HG03095 (cell line): ENCODE data around the gene LPP.

Experiments used
- ATAC-seq: cut with Tn5 transposase; IDR thresholded peaks from one replicate; pipeline ENCODE4 v1.9.1; 2021; ENCODE audit warnings: moderate library complexity; ENCODE audit not compliant: unreplicated experiment

Gene LPP

DNA sequence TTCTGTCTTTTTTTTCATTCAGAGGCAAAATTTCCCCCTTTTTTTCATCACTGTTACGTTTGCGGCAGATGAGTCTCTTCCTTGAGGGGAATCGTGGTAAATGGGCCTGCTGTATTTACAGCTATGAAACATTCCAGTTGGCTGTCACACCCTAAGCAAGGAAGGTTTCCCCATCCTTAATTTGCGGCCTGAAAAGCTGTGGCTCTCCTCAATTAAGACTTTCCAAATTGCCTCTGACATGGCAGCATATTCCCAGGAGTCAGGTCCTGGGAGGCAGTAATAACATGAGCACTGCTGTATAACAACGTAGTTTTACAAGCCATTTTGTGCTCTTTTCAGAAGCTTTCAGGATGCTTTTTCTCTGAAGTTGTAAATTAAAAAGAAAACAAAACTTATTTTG, 420.9 kb downstream of the LPP start:
- ATAC-seq, result no peak

DNA sequence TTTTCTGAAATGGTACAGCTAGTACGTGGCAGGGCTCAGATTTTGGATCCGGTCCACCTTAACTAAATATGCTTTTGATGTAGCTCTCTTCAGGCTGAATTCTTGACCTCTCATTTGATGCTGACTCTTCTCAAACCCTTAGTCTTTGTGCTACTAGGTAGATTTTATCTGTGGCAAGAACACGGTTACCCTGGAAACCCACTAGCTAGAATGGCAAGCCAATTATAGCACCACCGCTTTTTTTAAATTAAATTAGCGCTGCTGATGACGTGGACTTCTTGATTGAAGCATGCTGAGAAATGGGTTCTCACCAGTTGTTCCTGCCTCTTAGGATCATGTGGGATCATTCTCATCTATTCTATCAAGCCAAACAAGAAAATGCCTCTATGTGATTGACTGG, 421.5 kb downstream of the LPP start:
- ATAC-seq, result no peak

DNA sequence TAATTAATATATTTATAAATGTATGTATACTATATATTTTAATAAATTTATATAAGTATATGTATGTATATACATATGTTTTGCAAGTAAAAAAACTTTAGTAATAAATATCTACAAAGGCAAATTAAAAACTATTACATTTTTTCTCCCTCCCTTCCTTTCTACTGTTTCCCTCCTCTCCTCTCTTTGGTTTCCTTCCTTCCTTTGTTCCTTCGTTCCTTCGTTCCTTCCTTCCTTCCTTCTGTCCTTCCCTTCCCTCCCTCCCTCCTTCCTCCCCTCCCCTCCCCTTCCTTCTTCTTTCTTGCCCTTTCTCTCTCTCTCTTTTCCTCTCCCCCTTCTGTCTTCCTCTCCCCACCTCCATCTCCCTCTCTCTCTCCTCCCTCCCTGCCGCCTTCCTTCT, 423.6 kb downstream of the LPP start:
- ATAC-seq, result no peak

DNA sequence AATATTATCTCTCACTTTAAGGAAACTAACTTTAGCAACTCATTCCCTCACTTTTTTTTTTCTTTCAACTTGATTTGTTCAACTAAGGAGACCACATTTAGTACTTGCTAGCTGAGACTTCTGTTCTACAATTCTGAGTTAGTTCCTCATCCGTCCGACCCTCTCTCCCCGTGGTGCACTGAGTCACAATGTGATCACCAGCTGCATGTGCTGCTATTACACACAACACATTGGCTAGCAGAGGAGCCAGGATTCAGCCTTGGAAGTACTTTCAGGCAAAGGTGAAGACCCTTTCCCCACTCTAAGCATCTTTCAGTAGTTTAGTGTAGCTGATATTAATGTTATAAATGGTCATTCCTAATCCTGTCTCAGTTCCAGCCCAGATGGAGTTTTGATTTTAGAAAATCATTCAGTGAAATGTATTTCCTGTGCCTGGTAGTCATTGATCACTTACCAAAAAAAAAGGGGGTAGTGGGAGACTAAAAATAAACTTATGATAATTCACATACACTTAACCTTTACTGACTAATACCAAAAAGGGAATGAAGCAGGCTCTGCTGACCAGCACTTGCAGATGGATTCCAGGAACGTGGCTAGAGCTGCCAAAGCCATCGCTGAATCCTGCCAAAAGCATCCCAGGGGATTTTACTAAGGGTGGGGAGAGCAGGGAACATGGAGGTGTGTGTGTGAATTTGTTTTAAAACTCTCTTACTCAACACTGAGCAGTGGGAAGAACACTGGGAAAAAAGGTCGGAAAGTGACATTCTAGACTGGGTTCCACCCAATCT, 424.8 kb downstream of the LPP start:
- ATAC-seq, result no peak

DNA sequence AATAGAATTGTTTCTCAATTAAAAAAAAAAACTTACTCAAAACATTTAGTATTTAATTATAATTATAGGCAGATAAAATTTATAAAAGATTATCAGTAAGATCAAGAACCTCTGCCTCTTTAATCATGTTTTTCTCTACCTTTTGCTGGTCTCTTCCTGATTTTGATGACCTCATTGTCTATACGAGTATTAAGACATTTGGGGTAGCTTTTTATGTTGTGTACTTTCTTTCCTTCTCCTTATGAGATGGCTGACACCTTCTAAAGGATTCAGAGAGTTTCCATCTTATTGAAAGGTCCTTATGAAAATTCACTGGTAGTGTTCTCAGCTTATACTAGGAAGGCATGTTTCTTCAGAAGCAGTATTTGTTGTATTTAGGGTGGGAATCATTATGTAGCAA, 426.3 kb downstream of the LPP start:
- no peak for ATAC-seq

DNA sequence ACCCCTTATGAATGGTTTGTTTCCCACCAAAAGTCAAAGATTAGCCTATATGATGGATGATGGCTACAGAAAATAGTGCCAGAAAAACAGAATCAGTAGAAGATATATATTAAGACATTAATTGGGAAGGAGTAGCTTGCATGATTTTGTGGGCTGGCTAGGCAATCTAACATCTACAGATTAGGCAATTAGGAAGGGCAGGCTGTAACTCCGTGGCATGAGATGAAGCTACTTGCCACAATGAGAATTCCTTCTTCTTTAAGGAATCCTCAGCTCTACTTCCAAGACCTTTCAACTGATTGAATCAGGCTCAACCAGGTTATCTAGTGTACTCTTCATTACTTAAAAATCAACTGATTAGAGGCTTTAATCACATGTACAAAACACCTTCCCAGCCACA, 426.7 kb downstream of the LPP start:
- ATAC-seq, result no peak

DNA sequence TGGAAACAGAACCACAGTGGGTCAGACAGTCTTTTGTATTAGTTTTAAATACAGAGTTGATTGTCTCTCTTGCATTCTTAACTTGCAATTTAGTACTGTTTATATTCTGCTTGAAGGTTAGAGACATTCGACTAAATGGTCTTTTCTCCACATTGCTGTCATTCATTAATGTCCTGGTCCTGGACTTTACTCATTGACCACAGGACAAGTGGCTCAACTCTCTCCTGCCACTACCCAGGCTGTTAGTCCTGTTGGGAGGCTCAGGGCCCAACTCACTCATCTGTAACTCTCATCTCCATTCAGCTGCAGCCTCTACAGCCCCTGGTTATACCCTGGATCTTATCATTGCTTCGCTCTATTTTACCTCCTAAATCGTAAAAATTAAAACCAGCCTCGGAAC, 427.4 kb downstream of the LPP start:
- no peak for ATAC-seq

DNA sequence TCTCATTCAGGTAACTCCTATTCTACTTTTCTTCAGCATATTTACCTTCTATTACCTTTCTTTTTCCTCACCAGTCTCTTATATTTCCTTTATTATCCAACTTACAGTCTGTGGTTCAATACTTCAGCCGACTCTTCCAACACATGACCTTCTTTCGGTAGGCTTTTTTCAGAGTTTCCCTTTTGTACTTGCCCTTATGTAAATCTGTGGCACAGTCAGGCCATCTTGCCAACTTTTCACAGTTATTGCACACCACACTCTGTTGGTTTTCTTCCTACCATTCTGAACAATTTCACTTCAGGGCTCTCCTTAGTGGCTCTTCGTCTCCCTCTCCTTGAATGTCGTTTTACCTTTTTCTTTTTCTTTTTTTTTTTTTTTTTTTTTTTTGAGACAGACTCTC, 427.8 kb downstream of the LPP start:
- ATAC-seq, result no peak

DNA sequence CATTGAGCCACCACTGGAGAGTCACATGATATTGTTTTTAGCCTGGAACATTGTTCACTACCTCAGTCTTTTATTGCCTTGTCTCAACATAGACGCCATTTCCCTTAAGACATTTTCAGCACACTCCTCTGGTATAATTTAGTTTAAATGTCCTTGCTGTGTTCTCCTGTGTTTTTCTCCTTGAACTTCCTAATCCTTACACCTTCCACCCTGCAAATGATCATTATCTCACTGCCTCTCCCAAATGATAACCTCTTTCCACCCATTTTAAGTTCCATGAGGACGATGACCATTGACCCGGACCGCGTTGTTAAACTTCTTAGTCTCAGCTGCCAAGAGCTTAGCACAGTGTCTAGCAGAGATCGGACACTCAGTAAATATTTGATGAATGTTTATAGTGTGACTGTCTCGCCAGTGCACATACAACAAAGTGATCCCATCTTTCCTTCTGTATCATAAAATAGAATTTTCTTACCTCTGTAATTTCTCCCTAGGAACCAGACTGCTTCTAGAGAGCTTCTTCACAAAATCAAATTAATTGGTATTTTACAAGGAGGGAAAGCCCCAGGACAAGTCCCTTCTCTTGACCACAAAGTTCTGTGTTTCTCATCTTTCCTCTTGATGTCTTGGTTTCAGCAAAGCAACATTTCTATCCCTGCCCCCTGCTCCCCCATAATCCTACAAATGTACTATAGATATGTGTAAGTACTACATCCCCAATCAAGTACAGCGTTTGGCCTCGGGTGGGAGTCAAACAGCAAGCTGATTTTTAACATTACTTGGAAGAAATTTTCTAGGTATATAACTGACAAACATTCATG, 429.6 kb downstream of the LPP start:
- ATAC-seq, result no peak

DNA sequence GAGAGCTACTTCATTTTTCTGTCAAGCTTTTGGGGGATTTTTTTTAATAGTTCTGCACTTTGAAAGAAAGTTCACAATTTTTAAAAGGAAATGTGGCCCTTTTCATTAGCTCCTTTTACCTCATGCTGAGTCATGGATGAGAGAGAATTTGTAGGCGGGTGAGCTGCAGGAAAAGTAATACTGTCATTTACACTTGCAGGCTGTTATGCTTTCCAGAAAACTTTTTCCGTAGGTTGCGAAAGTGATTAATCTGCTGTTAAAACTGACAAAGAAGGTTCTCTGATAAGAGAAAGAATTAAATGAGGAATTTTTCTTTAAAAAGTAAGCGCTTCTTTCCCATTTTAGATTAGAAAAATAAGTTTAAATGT, 430.2 kb downstream of the LPP start:
- ATAC-seq, result no peak

DNA sequence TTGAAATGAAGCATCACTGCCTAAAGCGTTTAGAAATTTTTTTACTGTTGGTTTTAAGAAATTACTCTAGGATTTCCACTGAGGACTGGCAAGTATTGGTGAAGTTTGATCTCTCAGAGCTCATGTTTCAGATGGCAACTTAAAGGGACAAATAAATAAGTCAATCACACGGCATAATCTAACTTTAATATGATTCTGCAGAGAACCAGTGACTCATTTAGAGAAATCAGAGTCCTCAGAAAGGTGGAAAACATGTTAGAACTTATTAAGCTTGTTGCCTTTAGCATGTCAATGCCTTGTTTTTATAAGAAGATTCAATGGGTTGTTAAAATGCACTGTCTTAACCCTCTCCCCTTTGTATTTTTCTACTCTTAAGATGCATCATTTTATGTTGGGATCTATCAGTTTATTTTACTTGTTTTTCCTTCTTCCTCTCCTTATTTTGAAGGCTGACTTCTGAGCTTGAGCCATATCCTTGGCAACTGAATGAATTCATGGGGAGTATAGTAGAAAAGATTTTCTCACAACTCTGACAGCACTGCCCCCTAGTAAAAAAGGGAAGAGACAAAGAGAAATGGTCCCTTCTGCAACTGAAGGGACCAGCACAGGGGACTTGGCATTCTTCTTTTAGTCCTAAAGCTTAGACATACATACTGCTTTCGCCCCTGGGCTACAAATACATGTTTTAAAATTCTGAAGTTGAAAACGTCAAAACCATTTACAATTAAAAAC, 431.2 kb downstream of the LPP start:
- no peak for ATAC-seq

DNA sequence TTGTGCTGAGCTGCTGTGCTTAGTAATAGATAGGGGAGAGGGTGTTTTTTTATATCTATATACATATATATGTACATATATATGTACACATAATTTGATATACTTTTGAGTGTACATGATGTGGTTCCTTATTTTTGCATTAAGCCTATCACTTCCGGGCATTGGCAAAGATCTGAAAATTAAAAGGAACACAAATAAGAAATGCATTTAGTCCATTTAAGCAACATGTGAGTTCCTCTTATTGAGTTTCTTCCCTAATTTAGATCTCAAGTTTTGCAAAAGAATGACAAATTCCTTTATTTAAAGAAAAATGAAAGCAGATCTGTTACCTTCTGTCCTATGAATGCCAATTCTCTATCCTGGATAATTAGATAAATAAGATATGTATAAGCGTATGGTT, 435.1 kb downstream of the LPP start:
- no peak for ATAC-seq

DNA sequence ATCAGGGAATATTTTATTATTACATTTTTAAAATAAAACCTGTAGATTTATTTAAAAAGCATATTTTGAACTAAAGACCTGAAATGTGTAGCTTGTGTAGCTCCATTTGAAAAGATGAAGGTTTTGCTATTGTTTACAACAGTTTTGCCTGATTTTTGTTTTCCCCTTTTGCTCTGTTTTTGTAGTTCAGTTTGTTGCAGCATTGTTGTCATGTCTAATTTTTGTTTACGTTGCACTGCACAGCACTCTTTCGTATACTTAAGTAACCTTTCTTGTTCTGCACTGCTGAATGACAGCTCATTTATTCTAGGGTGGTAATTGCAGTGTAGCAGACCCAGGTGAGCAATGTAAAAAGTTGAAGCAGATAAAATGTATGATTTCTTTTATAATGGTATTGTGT, 435.8 kb downstream of the LPP start:
- no peak for ATAC-seq

DNA sequence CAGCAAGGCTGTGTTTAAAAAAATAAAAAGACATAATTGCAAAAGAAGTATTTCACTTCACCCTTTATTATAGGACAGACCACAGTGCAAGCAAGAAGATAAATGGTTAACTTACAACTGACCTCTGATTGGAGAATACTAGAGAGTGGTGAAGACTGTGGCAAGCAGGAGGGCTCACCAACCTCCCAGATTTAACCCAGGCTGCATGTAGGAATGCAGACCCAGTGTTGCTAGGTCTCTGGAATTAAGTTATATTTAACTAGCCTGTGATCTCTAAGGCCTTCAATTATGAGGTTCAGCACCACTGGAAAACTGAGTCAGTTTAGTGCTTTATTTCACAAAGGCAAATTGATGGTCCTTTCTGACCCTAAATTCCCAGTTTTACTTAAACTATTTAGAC, 436.6 kb downstream of the LPP start:
- ATAC-seq, result no peak

DNA sequence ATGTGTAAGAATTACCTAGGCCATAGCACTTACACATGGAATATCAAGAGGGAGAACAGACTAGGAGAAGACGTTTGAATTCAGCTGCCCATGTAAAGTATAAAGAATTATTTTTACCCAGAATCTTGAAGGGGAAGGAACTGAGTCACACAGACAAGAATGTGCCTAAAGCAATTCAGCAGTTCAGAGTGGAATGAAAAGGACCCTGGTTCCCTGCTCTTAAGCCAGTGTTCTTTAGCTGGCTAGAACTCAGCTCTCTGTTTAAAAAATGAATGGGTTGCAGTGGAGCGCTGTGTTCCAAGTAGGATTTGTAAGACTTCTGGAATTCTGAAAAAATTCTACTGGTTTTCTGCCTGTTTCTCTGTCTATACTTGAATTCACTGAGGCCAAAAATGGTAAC, 440.2 kb downstream of the LPP start:
- ATAC-seq, result no peak

DNA sequence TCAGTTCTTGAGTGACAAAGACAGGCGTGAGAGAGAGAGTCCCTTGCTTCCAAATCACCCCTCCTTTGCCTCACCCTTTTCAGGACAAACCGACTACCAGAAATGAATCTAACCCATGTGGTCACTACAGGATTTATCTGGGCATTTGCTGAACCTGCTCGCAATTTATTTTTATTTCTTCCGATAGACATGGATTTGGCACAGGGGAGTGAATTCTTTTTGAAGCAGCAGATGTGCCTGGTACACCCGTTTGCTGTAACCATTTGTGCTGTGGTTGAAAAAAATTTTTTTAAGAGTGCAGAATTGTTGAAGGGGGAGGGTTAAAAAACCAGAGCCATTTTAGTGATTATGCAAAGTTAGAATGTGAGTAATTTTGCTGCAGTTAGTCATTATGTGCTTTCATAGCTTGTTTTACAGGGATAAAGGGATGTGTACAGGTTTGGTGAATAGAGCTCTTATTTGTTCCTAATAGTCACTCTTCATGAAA, 442.0 kb downstream of the LPP start:
- ATAC-seq, result no peak

DNA sequence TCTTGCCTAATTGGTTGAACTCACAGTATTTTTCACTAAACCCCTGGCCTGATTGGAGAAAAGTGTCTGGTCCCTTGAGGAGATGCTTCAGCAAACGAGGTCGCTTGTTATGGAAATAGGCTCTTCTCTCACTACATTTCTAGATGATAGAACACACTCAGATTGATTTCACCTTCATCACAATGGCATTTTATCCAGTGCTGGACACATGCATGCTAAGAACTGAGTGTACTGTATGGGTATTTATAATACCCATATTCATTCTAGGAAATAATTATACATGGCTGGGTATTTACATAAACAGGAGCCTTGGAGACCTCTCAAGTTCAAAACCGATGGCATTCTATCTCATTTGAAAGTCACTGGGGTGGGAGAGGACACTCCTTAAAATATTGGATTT, 444.9 kb downstream of the LPP start:
- ATAC-seq, result no peak

DNA sequence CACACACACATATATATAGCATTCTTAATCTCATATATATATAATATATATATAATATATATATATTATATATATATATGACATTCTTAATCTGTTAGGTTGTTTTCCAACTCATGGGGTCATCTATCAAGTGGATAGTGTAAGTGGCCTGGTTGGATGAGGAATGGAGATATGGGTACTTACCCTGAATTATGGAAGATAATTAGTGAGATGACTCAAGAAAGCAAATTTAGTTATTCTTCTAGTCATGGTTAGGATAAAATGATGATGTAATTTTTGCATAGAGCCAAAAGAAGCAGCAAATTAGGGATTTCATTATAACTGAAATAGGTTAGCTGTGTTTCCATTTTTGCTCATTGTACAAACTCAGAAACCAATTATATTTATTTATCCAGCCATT, 448.2 kb downstream of the LPP start:
- no peak for ATAC-seq

DNA sequence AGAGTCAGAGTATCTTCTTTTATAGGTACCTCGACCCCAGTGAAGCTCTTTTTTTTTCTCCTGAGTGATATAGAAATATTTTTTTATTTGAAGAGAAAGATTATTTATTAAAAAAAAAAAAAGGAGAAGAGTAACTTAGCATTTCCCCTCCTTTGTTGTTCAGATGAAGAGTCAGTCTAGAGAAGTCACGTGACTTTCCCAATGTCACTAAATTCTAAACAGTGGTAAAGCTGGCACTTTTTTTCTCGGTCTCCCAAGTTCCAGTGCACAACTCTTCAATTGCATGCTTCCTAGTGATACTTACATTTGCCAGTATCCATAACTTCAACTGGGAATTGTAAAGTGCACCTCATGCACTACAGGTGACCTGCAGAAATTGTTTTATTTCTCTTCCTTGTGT, 448.7 kb downstream of the LPP start:
- no peak for ATAC-seq

DNA sequence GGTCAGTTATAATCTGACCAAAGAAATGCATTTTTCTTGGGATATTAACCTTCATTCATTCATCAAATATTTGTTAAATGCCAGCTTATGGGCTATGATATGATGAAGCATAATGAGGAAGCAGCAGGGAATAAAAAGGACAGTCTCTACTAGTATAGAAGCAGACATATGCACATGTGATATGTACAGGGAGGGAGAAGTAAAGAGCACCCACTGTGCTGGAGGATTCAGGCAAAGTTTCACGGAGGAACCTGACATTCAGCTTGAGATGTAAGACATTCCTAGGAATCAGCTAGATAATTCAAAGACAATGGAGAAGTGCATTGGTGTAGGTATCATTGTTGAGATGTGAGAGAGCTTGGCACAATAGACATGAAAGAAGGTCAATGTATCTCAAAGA, 450.7 kb downstream of the LPP start:
- no peak for ATAC-seq

DNA sequence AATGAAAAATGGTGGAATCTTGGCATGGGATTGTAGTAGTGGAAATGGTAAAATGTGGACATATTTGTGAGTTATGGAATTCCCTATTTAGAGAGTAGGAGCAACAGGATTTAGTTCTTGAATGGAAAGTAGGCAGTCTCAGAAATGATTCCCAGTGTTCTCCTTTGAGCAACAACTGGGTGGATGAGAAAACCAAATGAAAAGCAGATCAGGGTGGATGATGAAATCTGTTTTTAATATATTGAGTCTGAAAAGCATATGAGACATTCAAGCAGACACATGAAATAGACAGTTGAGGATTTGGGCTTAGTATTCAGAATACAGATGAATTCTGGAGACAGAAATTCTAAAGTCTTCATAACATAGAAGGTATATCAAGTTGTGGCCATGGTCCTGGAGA, 451.3 kb downstream of the LPP start:
- no peak for ATAC-seq

DNA sequence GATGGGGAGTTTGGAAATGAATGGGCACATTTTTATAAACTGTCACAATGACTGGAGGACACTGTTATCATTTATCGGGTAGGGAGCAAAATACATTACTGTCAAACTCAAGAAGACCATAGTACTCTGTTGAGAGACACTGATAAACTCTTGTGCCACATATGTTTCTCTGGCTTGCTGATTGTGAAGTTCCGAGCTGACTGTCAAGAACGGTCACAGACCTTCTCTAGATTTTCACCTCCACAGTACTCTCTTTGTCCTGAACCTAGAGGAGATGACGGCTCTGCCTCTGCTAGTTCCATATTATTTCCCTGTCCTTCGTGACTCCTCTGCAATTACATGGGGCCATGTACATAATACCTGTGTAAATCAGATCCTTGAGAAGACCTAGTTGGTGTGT, 451.9 kb downstream of the LPP start:
- ATAC-seq, result no peak
